Ascending aorta (tissue), 2 donors: ENCODE results near the gene IL9R. TPM values are rescaled to one million over a fixed set of nuclear protein-coding genes. Genes with fewer than 3 reads are reported as not detected.

Source experiments
- DNase-seq, 2 donors: peaks; one replicate each; pipeline ENCODE4 v3.0.0-alpha.2; 2019; ENCODE audit warnings: low spot score in 2 of 2
- H3K27ac ChIP-seq, 2 donors: fragments of 200-600 bp; sonication (generic); one replicate each; pipeline ENCODE4 v1.5.1; 2016 to 2017; ENCODE audit warnings: mild to moderate bottlenecking in 1 of 2
- H3K27me3 ChIP-seq: fragments of 200-600 bp; sonication (generic); one replicate; pipeline ENCODE4 v1.5.1; 2017
- H3K36me3 ChIP-seq, 2 donors: fragments of 200-600 bp; sonication (generic); one replicate each; pipeline ENCODE4 v1.5.1; 2016
- H3K4me1 ChIP-seq, 2 donors: fragments of 200-600 bp; sonication (generic); one replicate each; pipeline ENCODE4 v1.5.1; 2016 to 2017; ENCODE audit warnings: mild to moderate bottlenecking in 1 of 2
- H3K4me3 ChIP-seq, 2 donors: fragments of 200-600 bp; sonication (generic); one replicate each; pipeline ENCODE4 v1.5.1; 2016 to 2017; ENCODE audit warnings: mild to moderate bottlenecking in 1 of 2
- H3K9me3 ChIP-seq, 2 donors: fragments of 200-600 bp; sonication (generic); one replicate each; pipeline ENCODE4 v1.5.1; 2016
- intact Hi-C: fragments of 100-400 bp; cut with DNase I; formaldehyde crosslinking; loops from one replicate; pipeline ENCODE4 v1.15.1; 2023
- total RNA-seq: library from RNA; depleted of rRNA; stranded (reverse); fragments of >200 nt; gene quantifications from one replicate; pipeline ENCODE4 v1.1.0, GENCODE V29; 2016
- TF ChIP-seq, protein P1 (sequence below), 3 experiments: fragments of 200-600 bp in 2 of 3; fragments of 450-650 bp in 1 of 3; sonication (generic) in 2 of 3; IDR thresholded peaks; one replicate each; pipeline ENCODE4 v1.5.1; 2016 to 2019; ENCODE audit warnings: antibody characterized with exemption in 3 of 3, mild to moderate bottlenecking in 1 of 3, moderate library complexity in 1 of 3

Gene IL9R
- total RNA-seq: not detected

- H3K9me3 ChIP-seq: no peaks in the 10 kb centered on the region
- no peaks in the 10 kb centered on the region for H3K27me3 ChIP-seq
- TF ChIP-seq, protein P1, sequence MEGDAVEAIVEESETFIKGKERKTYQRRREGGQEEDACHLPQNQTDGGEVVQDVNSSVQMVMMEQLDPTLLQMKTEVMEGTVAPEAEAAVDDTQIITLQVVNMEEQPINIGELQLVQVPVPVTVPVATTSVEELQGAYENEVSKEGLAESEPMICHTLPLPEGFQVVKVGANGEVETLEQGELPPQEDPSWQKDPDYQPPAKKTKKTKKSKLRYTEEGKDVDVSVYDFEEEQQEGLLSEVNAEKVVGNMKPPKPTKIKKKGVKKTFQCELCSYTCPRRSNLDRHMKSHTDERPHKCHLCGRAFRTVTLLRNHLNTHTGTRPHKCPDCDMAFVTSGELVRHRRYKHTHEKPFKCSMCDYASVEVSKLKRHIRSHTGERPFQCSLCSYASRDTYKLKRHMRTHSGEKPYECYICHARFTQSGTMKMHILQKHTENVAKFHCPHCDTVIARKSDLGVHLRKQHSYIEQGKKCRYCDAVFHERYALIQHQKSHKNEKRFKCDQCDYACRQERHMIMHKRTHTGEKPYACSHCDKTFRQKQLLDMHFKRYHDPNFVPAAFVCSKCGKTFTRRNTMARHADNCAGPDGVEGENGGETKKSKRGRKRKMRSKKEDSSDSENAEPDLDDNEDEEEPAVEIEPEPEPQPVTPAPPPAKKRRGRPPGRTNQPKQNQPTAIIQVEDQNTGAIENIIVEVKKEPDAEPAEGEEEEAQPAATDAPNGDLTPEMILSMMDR (IDR thresholded peaks at IDR 0.05): no peak
- H3K27ac ChIP-seq: no peak within 1 kb of the TSS
- no peaks in the 10 kb centered on the region for H3K4me1 ChIP-seq
- H3K4me3 ChIP-seq: no peak within 1 kb of the TSS
- peak in 1 of 2 donors; percentile 40 for DNase-seq
- intact Hi-C loops: no loop called here
- H3K36me3 ChIP-seq: no peaks in the 10 kb centered on the region
Measured at GRCh38 chrX:155997436-155997835, at the start of gene IL9R. TSS of gene IL9R (plus strand) at chrX:155997696. CDS start at chrX:155997760, 64 bp downstream.

DNA sequence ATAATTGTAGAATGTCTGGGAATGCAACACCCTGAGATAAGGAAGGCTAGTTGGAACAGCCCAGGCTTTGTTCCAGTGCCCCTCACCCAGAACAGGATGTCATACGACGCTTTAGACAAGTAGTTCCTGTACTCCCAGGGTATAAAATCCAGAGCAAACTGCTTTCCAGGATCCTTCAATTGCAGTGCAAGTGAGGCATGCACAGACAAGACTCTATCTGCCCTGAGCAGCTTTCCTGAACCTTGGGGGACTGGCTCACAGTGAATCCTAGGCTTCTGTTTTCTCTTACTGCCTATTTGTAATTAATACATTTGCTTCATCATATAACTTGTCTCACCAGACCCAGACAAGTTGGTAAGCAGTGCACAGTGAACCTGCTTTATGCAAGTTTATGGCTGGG lies 48.4 kb upstream of the IL9R start:
- Histone ChIP-seq H3K4me1 (no peaks in the 10 kb centered on the region), H3K9me3 (peaks cover 0 to 3% of the 10 kb centered on the region in 2 donors), H3K27me3 (no peaks in the 10 kb centered on the region), H3K36me3 (peaks cover 0 to 2% of the 10 kb centered on the region in 2 donors), H3K27ac (no peak overlapping the region), H3K4me3 (no peak overlapping the region)
- no peak for DNase-seq
- intact Hi-C loops: no loop called here
- TF ChIP-seq, protein P1 (IDR thresholded peaks at IDR 0.05): no peak

DNA sequence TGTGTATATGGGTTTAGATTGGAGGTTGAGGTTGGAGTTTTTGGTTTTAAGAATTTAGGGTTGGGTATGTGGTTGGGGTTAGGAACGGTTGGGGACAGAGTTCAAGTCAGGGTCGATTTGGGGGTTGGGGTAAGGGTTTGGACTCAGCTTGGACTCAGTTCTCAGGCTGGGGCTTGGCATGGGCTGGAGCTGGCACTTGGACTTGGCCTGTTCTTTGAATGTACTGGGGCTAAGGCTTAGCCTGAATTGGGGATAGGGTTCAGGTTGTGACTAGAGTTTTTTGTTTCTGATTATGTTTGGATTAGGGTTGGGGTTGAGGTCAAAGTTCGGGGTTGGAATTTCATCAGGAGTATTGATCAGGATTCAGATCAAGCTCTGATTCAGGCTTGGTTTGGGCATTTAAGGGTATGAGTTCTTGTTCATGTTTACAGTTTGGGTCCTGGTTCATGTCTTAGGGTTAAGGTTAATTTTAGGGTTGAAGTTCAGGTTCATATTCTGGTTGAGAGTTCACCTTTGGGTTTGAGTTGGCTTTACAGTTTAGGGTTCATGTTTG lies 46.2 kb upstream of the IL9R start:
- intact Hi-C loops: no loop called here
- H3K27me3 ChIP-seq: no peaks in the 10 kb centered on the region
- no peaks in the 10 kb centered on the region for H3K4me1 ChIP-seq
- H3K4me3 ChIP-seq: no peak overlapping the region
- no peak for DNase-seq
- no peaks in the 10 kb centered on the region for H3K36me3 ChIP-seq
- H3K9me3 ChIP-seq: no peaks in the 10 kb centered on the region
- TF ChIP-seq, protein P1 (IDR thresholded peaks at IDR 0.05): no peak
- H3K27ac ChIP-seq: no peak overlapping the region

DNA sequence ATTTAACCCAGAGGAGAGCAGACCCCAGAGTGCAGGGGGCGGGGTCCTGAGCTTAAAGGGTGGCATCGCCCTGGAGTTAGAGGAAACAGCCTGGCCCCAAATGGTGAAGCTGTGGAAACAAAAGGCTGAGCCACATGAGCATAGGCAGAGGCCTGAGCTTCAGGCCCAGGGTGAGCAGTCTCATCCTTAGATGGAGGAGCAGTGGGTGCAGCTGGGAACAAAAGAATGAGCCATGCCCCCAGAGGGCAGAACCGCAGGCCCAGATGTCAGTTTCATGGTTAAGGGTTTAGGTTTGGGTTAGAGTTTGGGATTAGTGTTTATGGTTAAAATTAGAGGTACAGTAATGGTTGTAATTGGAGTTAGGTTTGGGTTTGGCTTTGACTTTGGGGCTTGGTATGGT lies 44.4 kb upstream of the IL9R start:
- Histone ChIP-seq H3K4me1 (no peaks in the 10 kb centered on the region), H3K27ac (no peak overlapping the region), H3K9me3 (no peaks in the 10 kb centered on the region), H3K27me3 (no peaks in the 10 kb centered on the region), H3K36me3 (no peaks in the 10 kb centered on the region), H3K4me3 (no peak overlapping the region)
- intact Hi-C loops: no loop called here
- DNase-seq: no peak
- TF ChIP-seq, protein P1 (IDR thresholded peaks at IDR 0.05): no peak

- Histone ChIP-seq H3K27ac (no peak overlapping the region), H3K27me3 (no peaks in the 10 kb centered on the region), H3K4me3 (no peak overlapping the region), H3K4me1 (no peaks in the 10 kb centered on the region), H3K36me3 (no peaks in the 10 kb centered on the region), H3K9me3 (no peaks in the 10 kb centered on the region)
- intact Hi-C loops: no loop called here
- no peak for DNase-seq
- TF ChIP-seq, protein P1 (IDR thresholded peaks at IDR 0.05): no peak
Measured at GRCh38 chrX:155954793-155955192, 42.7 kb upstream of the IL9R start.

DNA sequence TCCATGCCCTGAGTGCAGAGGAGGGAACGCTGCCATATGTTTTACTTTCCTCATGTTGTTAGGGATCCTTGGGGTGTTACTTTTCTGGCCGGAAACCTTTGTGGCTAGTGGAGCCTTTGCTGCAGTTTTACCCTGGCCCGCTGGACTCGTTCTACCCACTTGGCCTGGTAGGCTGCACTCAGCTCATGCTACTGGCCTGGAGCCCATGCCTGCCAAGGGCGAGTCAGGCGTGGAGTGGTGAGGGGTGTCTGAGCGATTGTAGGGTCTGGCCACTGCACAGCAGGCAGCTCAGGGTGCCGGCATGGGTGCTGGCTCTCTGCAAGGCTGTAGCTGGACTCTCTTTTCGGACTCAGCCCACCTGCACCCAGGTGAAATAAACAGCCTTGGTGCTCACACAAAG lies 41.4 kb upstream of the IL9R start:
- no peak overlapping the region for H3K4me3 ChIP-seq
- no peaks in the 10 kb centered on the region for H3K4me1 ChIP-seq
- intact Hi-C loops: no loop called here
- TF ChIP-seq, protein P1 (IDR thresholded peaks at IDR 0.05): no peak
- H3K27ac ChIP-seq: no peak overlapping the region
- no peaks in the 10 kb centered on the region for H3K9me3 ChIP-seq
- no peak for DNase-seq
- no peaks in the 10 kb centered on the region for H3K36me3 ChIP-seq
- no peaks in the 10 kb centered on the region for H3K27me3 ChIP-seq
